Natural killer cell (primary cell): ENCODE data around the gene ZNF154. TPM values are rescaled to one million over a fixed set of nuclear protein-coding genes. Genes with fewer than 3 reads are reported as not detected.

ENCODE experiments used
- ATAC-seq, 3 donors: fragments of 150-1000 bp in 2 of 3; fragments of 200-7000 bp in 1 of 3; cut with Tn5 transposase; 1 replicate in 1 of 3; 2 replicates in 2 of 3; pipeline ENCODE4 v1.10.0; 2021; ENCODE audit warnings: mild to moderate bottlenecking in 2 of 3, moderate library complexity in 2 of 3
- DNase-seq, 2 donors: peaks; one replicate each; pipeline versions ENCODE4 v3.0.0 to v3.0.0-alpha.2; 2013 to 2021; ENCODE audit warnings: mixed read lengths in 1 of 2
- H3K27ac ChIP-seq: one replicate; pipeline ENCODE4 v1.5.1; 2013; ENCODE audit warnings: mild to moderate bottlenecking, low read length
- H3K27me3 ChIP-seq: one replicate; pipeline ENCODE4 v1.6.1; 2013; ENCODE audit warnings: low read length; ENCODE audit not compliant: control insufficient read depth, insufficient read depth
- H3K36me3 ChIP-seq: one replicate; pipeline ENCODE4 v1.6.1; 2013; ENCODE audit warnings: low read length; ENCODE audit not compliant: control insufficient read depth, insufficient read depth
- H3K4me1 ChIP-seq: one replicate; pipeline ENCODE4 v1.6.1; 2013; ENCODE audit warnings: low read length; ENCODE audit not compliant: control insufficient read depth, insufficient read depth
- H3K4me3 ChIP-seq: one replicate; pipeline ENCODE4 v1.5.1; 2013; ENCODE audit warnings: low read length
- H3K9me3 ChIP-seq: one replicate; pipeline ENCODE4 v1.6.1; 2013; ENCODE audit warnings: low read length; ENCODE audit not compliant: control insufficient read depth, insufficient read depth
- H3K27ac Mint-ChIP-seq, 2 donors: one replicate each; pipeline ENCODE4 v1.8.0; 2022; ENCODE audit warnings: mild to moderate bottlenecking in 2 of 2, mixed read lengths in 2 of 2, moderate library complexity in 1 of 2
- H3K27me3 Mint-ChIP-seq, 2 donors: one replicate each; pipeline ENCODE4 v1.8.0; 2022; ENCODE audit warnings: low read depth in 2 of 2, mixed read lengths in 2 of 2
- H3K36me3 Mint-ChIP-seq: one replicate; pipeline ENCODE4 v1.8.0; 2022; ENCODE audit warnings: mixed read lengths
- H3K4me1 Mint-ChIP-seq, 2 donors: one replicate each; pipeline ENCODE4 v1.8.0; 2022; ENCODE audit warnings: mixed read lengths in 2 of 2
- H3K4me3 Mint-ChIP-seq: one replicate; pipeline ENCODE4 v1.8.0; 2022; ENCODE audit warnings: mild to moderate bottlenecking, moderate library complexity, mixed read lengths
- H3K9me3 Mint-ChIP-seq, 2 donors: one replicate each; pipeline ENCODE4 v1.8.0; 2022; ENCODE audit warnings: mixed read lengths in 2 of 2
- CTCF ChIP-seq: fragments of 200-600 bp; IDR thresholded peaks from one replicate; pipeline ENCODE4 v1.8.0; 2022; ENCODE audit warnings: antibody characterized with exemption
- WGBS: methylation state at CpG from one replicate; pipeline ENCODE4 v1.1.7; 2013; ENCODE audit warnings: missing lambda C conversion rate; ENCODE audit not compliant: insufficient coverage; 5-methylcytosine and 5-hydroxymethylcytosine counted together
- intact Hi-C: fragments of 100-400 bp; cut with micrococcal nuclease; formaldehyde crosslinking; loops from one replicate; pipeline ENCODE4 v1.14.2; 2022
- total RNA-seq, 4 donors: library from RNA; stranded (reverse); fragments of 120-200 nt in 1 of 4; gene quantifications; one replicate each; pipeline versions ENCODE4 v1.2.3 to v1.2.4, GENCODE V29; 2013 to 2022

ZNF154 gene
- total RNA-seq, 3 donors from 2014 or later (not counting 1 experiment from before 2014, with no cell fraction given) = 4.2 to 21.6 (median 9.5) TPM

- intact Hi-C loops = no loop called here
- peaks cover 73% of the 10 kb centered on the region for H3K9me3 ChIP-seq
- no peaks in the 10 kb centered on the region for H3K4me1 ChIP-seq
- H3K4me3 ChIP-seq = no peak overlapping the region
- TF ChIP-seq CTCF = no peak
- peaks cover 47% of the 10 kb centered on the region for H3K36me3 ChIP-seq
- no peak for DNase-seq
- Mint-ChIP-seq H3K27me3 (no peaks in the 10 kb centered on the region), H3K9me3 (peaks cover 12 to 28% of the 10 kb centered on the region in 2 donors), H3K27ac (no peak overlapping the region), H3K4me1 (peaks cover 0 to 15% of the 10 kb centered on the region in 2 donors), H3K4me3 (no peak overlapping the region), H3K36me3 (peaks cover 70% of the 10 kb centered on the region)
- 96% methylated on average over 9 of the region's 10 CpGs for WGBS
- H3K27me3 ChIP-seq = no peaks in the 10 kb centered on the region
- no peak overlapping the region for H3K27ac ChIP-seq
- ATAC-seq = no peak
Observed at GRCh38 chr19:57754091-57754673, 45.2 kb upstream of the ZNF154 start.

GRCh38 chr19:57748029-57748428 is 39.0 kb upstream of the ZNF154 start:
- no peaks in the 10 kb centered on the region for H3K27me3 ChIP-seq
- H3K36me3 Mint-ChIP-seq = peaks cover 57% of the 10 kb centered on the region
- peaks cover 43% of the 10 kb centered on the region for H3K9me3 ChIP-seq
- no peak for ATAC-seq
- H3K4me1 ChIP-seq = peaks cover 11% of the 10 kb centered on the region
- H3K4me3 Mint-ChIP-seq = peak overlapping the region; percentile 93
- TF ChIP-seq CTCF = no peak
- no peak for DNase-seq
- no peak overlapping the region for H3K4me3 ChIP-seq
- H3K4me1 Mint-ChIP-seq = peaks cover 25 to 40% of the 10 kb centered on the region in 2 donors
- 94% methylated on average over 3 of the region's 3 CpGs for WGBS
- H3K9me3 Mint-ChIP-seq = peaks cover 17 to 19% of the 10 kb centered on the region in 2 donors
- H3K36me3 ChIP-seq = peaks cover 37% of the 10 kb centered on the region
- H3K27ac Mint-ChIP-seq = peak overlapping the region in 1 of 2 donors; percentile 99
- no peak overlapping the region for H3K27ac ChIP-seq
- intact Hi-C loops = loop anchor here (5.0 kb wide), 1 partner anchor 409 kb away; no protein-coding TSS in a partner anchor
- H3K27me3 Mint-ChIP-seq = no peaks in the 10 kb centered on the region

- H3K9me3 Mint-ChIP-seq = peaks cover 16 to 17% of the 10 kb centered on the region in 2 donors
- WGBS = 28% methylated on average over 4 of the region's 6 CpGs
- intact Hi-C loops = loop anchor here (5.0 kb wide), 1 partner anchor 410 kb away; no protein-coding TSS in a partner anchor
- ATAC-seq (no peak), DNase-seq (no peak)
- peaks cover 51% of the 10 kb centered on the region for H3K36me3 Mint-ChIP-seq
- H3K4me1 ChIP-seq = peaks cover 11% of the 10 kb centered on the region
- H3K4me3 Mint-ChIP-seq = peak overlapping the region; percentile 93
- no peak overlapping the region for H3K27ac ChIP-seq
- H3K27me3 Mint-ChIP-seq = no peaks in the 10 kb centered on the region
- peaks cover 25 to 40% of the 10 kb centered on the region in 2 donors for H3K4me1 Mint-ChIP-seq
- H3K9me3 ChIP-seq = peaks cover 40% of the 10 kb centered on the region
- peaks cover 31% of the 10 kb centered on the region for H3K36me3 ChIP-seq
- peak overlapping the region; percentile 99 for H3K27ac Mint-ChIP-seq
- H3K27me3 ChIP-seq = no peaks in the 10 kb centered on the region
- peak overlapping the region; percentile 69 for H3K4me3 ChIP-seq
- no peak for TF ChIP-seq CTCF
Observed at GRCh38 chr19:57747472-57747807, 38.4 kb upstream of the ZNF154 start.
